ENCODE results near the gene SLC35B4.
"Not testable (repeated sequence)": the region's sequence is repeated elsewhere in the genome, so short reads cannot be mapped to it uniquely, and the experiment has no call there.

Gene SLC35B4

DNA sequence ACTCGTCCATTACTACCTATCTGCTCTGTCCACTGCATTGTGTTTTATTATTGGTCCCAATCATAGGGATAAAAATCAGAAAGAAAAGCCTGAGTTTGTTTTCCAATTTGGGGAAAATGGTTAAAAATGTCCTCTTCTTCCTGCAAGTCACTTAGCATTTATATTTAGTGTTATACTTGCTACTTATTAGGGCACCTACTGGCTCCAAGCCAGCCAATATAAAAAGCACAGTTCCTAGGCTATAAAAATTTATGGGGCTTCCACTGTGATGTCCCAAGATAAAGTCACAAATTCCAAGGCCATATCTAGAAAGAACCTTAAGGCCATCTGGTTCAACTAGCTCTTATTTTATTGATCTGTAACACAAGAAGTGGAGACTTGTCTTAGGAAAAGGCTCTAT, 3.2 kb downstream of the SLC35B4 start:
- H3K36me3 ChIP-seq (ENCODE audit: control insufficient read depth in 2 of 2, insufficient read depth in 2 of 2, low read length in 2 of 2), result peaks cover 0 to 2% of the 10 kb centered on the region in 2 donors
- no peak overlapping the region for H3K9ac ChIP-seq (ENCODE audit: low read length in 2 of 2)
- no peak overlapping the region for H3K27ac ChIP-seq (ENCODE audit: low read length)
- no peak overlapping the region for H3K4me3 ChIP-seq (ENCODE audit: low read length in 2 of 2)
- no peaks in the 10 kb centered on the region for H3K9me3 ChIP-seq (ENCODE audit: control insufficient read depth in 2 of 2, low read length in 2 of 2)
- H3K27me3 ChIP-seq (ENCODE audit: control insufficient read depth in 1 of 2, insufficient read depth in 2 of 2, low read length in 2 of 2), result no peaks in the 10 kb centered on the region
- H3K4me1 ChIP-seq (ENCODE audit: control insufficient read depth, insufficient read depth, low read length), result no peaks in the 10 kb centered on the region

GRCh38 chr7:134312717-134313116, 4.0 kb downstream of the SLC35B4 start:
- H3K4me1 ChIP-seq (ENCODE audit: control insufficient read depth, insufficient read depth, low read length), result no peaks in the 10 kb centered on the region
- no peaks in the 10 kb centered on the region for H3K27me3 ChIP-seq (ENCODE audit: control insufficient read depth in 1 of 2, insufficient read depth in 2 of 2, low read length in 2 of 2)
- H3K4me3 ChIP-seq (ENCODE audit: low read length in 2 of 2), result no peak overlapping the region
- no peak overlapping the region for H3K27ac ChIP-seq (ENCODE audit: low read length)
- H3K36me3 ChIP-seq (ENCODE audit: control insufficient read depth in 2 of 2, insufficient read depth in 2 of 2, low read length in 2 of 2), result peaks cover 0 to 2% of the 10 kb centered on the region in 2 donors
- no peak overlapping the region for H3K9ac ChIP-seq (ENCODE audit: low read length in 2 of 2)
- no peaks in the 10 kb centered on the region for H3K9me3 ChIP-seq (ENCODE audit: control insufficient read depth in 2 of 2, low read length in 2 of 2)

- Histone ChIP-seq H3K9ac (ENCODE audit: low read length in 2 of 2) (no peak overlapping the region), H3K27me3 (ENCODE audit: control insufficient read depth in 1 of 2, insufficient read depth in 2 of 2, low read length in 2 of 2) (no peaks in the 10 kb centered on the region), H3K4me3 (ENCODE audit: low read length in 2 of 2) (no peak overlapping the region), H3K36me3 (ENCODE audit: control insufficient read depth in 2 of 2, insufficient read depth in 2 of 2, low read length in 2 of 2) (peaks cover 0 to 5% of the 10 kb centered on the region in 2 donors), H3K27ac (ENCODE audit: low read length) (no peak overlapping the region), H3K9me3 (ENCODE audit: control insufficient read depth in 2 of 2, low read length in 2 of 2) (no peaks in the 10 kb centered on the region), H3K4me1 (ENCODE audit: control insufficient read depth, insufficient read depth, low read length) (no peaks in the 10 kb centered on the region)
Observed at GRCh38 chr7:134311807-134312206, 4.9 kb downstream of the SLC35B4 start.

DNA sequence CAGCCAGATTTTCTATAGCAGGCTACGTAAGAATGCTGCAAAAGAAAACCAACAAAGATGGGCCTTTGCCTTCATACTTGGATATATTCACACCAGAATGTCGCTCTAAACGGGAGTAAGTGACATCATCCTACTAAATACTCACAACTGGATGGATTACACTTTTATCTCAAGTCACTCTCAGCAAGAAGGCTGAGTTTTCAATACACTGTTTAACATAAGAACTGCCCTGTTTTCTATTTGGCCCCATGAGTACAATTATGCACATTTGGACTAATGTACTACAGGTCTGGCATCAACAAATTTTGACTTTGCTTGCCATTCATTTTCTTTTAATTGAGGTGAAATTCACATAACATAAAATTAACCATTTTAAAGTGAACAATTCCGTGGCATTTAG, 8.2 kb downstream of the SLC35B4 start:
- H3K4me3 ChIP-seq (ENCODE audit: low read length in 2 of 2), result no peak overlapping the region
- no peak overlapping the region for H3K9ac ChIP-seq (ENCODE audit: low read length in 2 of 2)
- H3K27ac ChIP-seq (ENCODE audit: low read length), result no peak overlapping the region
- H3K4me1 ChIP-seq (ENCODE audit: control insufficient read depth, insufficient read depth, low read length), result no peaks in the 10 kb centered on the region
- no peaks in the 10 kb centered on the region for H3K9me3 ChIP-seq (ENCODE audit: control insufficient read depth in 2 of 2, low read length in 2 of 2)
- peaks cover 11 to 15% of the 10 kb centered on the region in 2 donors for H3K36me3 ChIP-seq (ENCODE audit: control insufficient read depth in 2 of 2, insufficient read depth in 2 of 2, low read length in 2 of 2)
- H3K27me3 ChIP-seq (ENCODE audit: control insufficient read depth in 1 of 2, insufficient read depth in 2 of 2, low read length in 2 of 2), result no peaks in the 10 kb centered on the region

- no peak overlapping the region for H3K27ac ChIP-seq (ENCODE audit: low read length)
- H3K9me3 ChIP-seq (ENCODE audit: control insufficient read depth in 2 of 2, low read length in 2 of 2), result no peaks in the 10 kb centered on the region
- no peaks in the 10 kb centered on the region for H3K27me3 ChIP-seq (ENCODE audit: control insufficient read depth in 1 of 2, insufficient read depth in 2 of 2, low read length in 2 of 2)
- peaks cover 12 to 15% of the 10 kb centered on the region in 2 donors for H3K36me3 ChIP-seq (ENCODE audit: control insufficient read depth in 2 of 2, insufficient read depth in 2 of 2, low read length in 2 of 2)
- no peak overlapping the region for H3K9ac ChIP-seq (ENCODE audit: low read length in 2 of 2)
- H3K4me1 ChIP-seq (ENCODE audit: control insufficient read depth, insufficient read depth, low read length), result no peaks in the 10 kb centered on the region
- no peak overlapping the region for H3K4me3 ChIP-seq (ENCODE audit: low read length in 2 of 2)
Observed at GRCh38 chr7:134307320-134307719, 9.4 kb downstream of the SLC35B4 start.

GRCh38 chr7:134302120-134302519, 14.6 kb downstream of the SLC35B4 start:
- H3K27ac ChIP-seq (ENCODE audit: low read length), result no peak overlapping the region
- no peaks in the 10 kb centered on the region for H3K4me1 ChIP-seq (ENCODE audit: control insufficient read depth, insufficient read depth, low read length)
- H3K9me3 ChIP-seq (ENCODE audit: control insufficient read depth in 2 of 2, low read length in 2 of 2), result no peaks in the 10 kb centered on the region
- peaks cover 10 to 12% of the 10 kb centered on the region in 2 donors for H3K36me3 ChIP-seq (ENCODE audit: control insufficient read depth in 2 of 2, insufficient read depth in 2 of 2, low read length in 2 of 2)
- H3K4me3 ChIP-seq (ENCODE audit: low read length in 2 of 2), result no peak overlapping the region
- H3K9ac ChIP-seq (ENCODE audit: low read length in 2 of 2), result no peak overlapping the region
- no peaks in the 10 kb centered on the region for H3K27me3 ChIP-seq (ENCODE audit: control insufficient read depth in 1 of 2, insufficient read depth in 2 of 2, low read length in 2 of 2)

DNA sequence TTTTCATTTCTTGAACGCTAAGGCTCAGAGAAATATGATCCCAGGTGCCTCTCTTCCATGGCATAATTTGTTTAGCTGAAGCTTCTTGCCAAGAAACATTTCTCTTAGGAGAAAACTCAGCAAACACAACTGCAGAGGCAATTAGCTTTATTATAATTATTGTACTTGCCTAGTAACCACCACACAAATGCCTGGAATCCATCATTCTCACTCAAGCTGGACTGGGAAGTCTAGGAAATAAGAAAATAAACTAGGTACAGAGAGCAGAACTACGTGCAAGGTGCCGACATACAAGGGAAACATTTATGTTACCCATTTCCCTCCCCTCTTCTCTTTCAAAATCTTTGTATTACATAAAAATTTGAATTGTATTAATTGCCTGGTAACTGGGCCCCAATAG, 15.1 kb downstream of the SLC35B4 start:
- Histone ChIP-seq H3K4me1 (ENCODE audit: control insufficient read depth, insufficient read depth, low read length) (no peaks in the 10 kb centered on the region), H3K27ac (ENCODE audit: low read length) (no peak overlapping the region), H3K36me3 (ENCODE audit: control insufficient read depth in 2 of 2, insufficient read depth in 2 of 2, low read length in 2 of 2) (peaks cover 10 to 12% of the 10 kb centered on the region in 2 donors), H3K9ac (ENCODE audit: low read length in 2 of 2) (no peak overlapping the region), H3K9me3 (ENCODE audit: control insufficient read depth in 2 of 2, low read length in 2 of 2) (no peaks in the 10 kb centered on the region), H3K4me3 (ENCODE audit: low read length in 2 of 2) (no peak overlapping the region), H3K27me3 (ENCODE audit: control insufficient read depth in 1 of 2, insufficient read depth in 2 of 2, low read length in 2 of 2) (no peaks in the 10 kb centered on the region)

GRCh38 chr7:134300988-134301387, 15.7 kb downstream of the SLC35B4 start:
- H3K27ac ChIP-seq (ENCODE audit: low read length), result no peak overlapping the region

DNA sequence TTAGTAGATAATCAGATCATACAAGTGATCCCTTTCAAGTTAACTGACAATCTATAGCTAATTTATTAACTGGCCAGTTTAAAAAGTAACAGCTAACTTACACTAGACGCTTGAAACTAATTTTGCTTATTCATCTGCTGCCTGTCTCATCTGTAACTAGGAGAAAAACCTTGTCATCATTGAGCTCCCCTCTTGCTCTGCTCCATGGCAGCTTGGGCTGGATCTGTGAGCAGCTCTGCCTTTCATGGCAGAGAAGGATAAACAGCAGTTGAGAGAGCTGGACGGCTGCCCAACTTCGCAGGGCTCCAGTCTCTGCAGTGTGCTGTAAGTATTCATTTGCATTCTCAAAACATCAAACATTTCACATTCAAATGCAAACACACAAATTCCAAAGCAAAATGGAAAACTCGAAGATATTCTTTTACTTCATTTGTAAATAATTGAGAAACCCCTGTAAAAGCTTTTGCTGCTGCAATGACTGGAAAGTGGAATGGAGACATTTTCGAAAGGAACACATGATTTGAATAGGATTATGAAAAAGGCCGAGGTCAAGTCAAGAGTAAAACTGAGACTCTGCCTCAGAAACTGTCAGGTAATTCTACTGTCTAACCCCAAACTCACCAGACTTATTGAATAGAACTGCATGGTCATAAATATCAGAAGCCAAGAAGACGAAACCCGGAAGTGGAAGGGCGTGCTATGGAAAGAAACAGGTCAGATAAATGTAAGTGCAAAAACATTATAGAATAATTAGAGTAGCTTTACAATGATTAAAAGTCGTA, 17.6 kb downstream of the SLC35B4 start:
- H3K27ac ChIP-seq (ENCODE audit: low read length), result peak overlapping the region; percentile 59
- H3K9ac ChIP-seq (ENCODE audit: low read length in 2 of 2), result no peak overlapping the region
- peaks cover 16 to 21% of the 10 kb centered on the region in 2 donors for H3K36me3 ChIP-seq (ENCODE audit: control insufficient read depth in 2 of 2, insufficient read depth in 2 of 2, low read length in 2 of 2)
- H3K4me1 ChIP-seq (ENCODE audit: control insufficient read depth, insufficient read depth, low read length), result no peaks in the 10 kb centered on the region
- H3K4me3 ChIP-seq (ENCODE audit: low read length in 2 of 2), result peak overlapping the region in 1 of 2 donors; percentile 30
- no peaks in the 10 kb centered on the region for H3K9me3 ChIP-seq (ENCODE audit: control insufficient read depth in 2 of 2, low read length in 2 of 2)
- no peaks in the 10 kb centered on the region for H3K27me3 ChIP-seq (ENCODE audit: control insufficient read depth in 1 of 2, insufficient read depth in 2 of 2, low read length in 2 of 2)

More at GRCh38 chr7:134300988-134301387, 15.7 kb downstream of the SLC35B4 start:
- Histone ChIP-seq H3K9ac (ENCODE audit: low read length in 2 of 2) (no peak overlapping the region), H3K9me3 (ENCODE audit: control insufficient read depth in 2 of 2, low read length in 2 of 2) (no peaks in the 10 kb centered on the region), H3K27me3 (ENCODE audit: control insufficient read depth in 1 of 2, insufficient read depth in 2 of 2, low read length in 2 of 2) (no peaks in the 10 kb centered on the region), H3K4me3 (ENCODE audit: low read length in 2 of 2) (no peak overlapping the region), H3K36me3 (ENCODE audit: control insufficient read depth in 2 of 2, insufficient read depth in 2 of 2, low read length in 2 of 2) (peaks cover 9 to 11% of the 10 kb centered on the region in 2 donors), H3K4me1 (ENCODE audit: control insufficient read depth, insufficient read depth, low read length) (no peaks in the 10 kb centered on the region)

- Histone ChIP-seq H3K27ac (ENCODE audit: low read length) (no peak overlapping the region), H3K27me3 (ENCODE audit: control insufficient read depth in 1 of 2, insufficient read depth in 2 of 2, low read length in 2 of 2) (no peaks in the 10 kb centered on the region), H3K4me1 (ENCODE audit: control insufficient read depth, insufficient read depth, low read length) (no peaks in the 10 kb centered on the region), H3K9ac (ENCODE audit: low read length in 2 of 2) (no peak overlapping the region), H3K9me3 (ENCODE audit: control insufficient read depth in 2 of 2, low read length in 2 of 2) (no peaks in the 10 kb centered on the region), H3K4me3 (ENCODE audit: low read length in 2 of 2) (no peak overlapping the region), H3K36me3 (ENCODE audit: control insufficient read depth in 2 of 2, insufficient read depth in 2 of 2, low read length in 2 of 2) (peaks cover 19 to 25% of the 10 kb centered on the region in 2 donors)
Observed at GRCh38 chr7:134297489-134297888, 19.2 kb downstream of the SLC35B4 start.

GRCh38 chr7:134295982-134296381, 20.7 kb downstream of the SLC35B4 start:
- H3K4me3 ChIP-seq (ENCODE audit: low read length in 2 of 2); H3K27ac ChIP-seq (ENCODE audit: low read length); H3K9me3 ChIP-seq (ENCODE audit: control insufficient read depth in 2 of 2, low read length in 2 of 2); H3K27me3 ChIP-seq (ENCODE audit: control insufficient read depth in 1 of 2, insufficient read depth in 2 of 2, low read length in 2 of 2); H3K4me1 ChIP-seq (ENCODE audit: control insufficient read depth, insufficient read depth, low read length); H3K9ac ChIP-seq (ENCODE audit: low read length in 2 of 2): not testable (repeated sequence)
- peaks cover 22 to 25% of the 10 kb centered on the region in 2 donors for H3K36me3 ChIP-seq (ENCODE audit: control insufficient read depth in 2 of 2, insufficient read depth in 2 of 2, low read length in 2 of 2)

All from stomach smooth muscle (tissue), 2 donors.